Pancreas (tissue), 10 donors: ENCODE measurements around the gene PKNOX2. TPM values are rescaled to one million over a fixed set of nuclear protein-coding genes. Genes with fewer than 3 reads are reported as not detected.

Experiments
- ATAC-seq, 4 donors: fragments of 200-7000 bp; cut with Tn5 transposase; one replicate each; pipeline versions ENCODE4 v1.8.0 to v1.9.1; 2020; ENCODE audit warnings: mild to moderate bottlenecking in 4 of 4, moderate library complexity in 4 of 4
- DNase-seq, 6 donors: peaks; one replicate each; pipeline ENCODE4 v3.0.0-alpha.2; 2020
- FAIRE-seq: peaks from 2 replicates; lab custom pipeline; 2012; peaks lifted over from hg19 to GRCh38; lab: Jason Lieb, UNC
- H3K27ac ChIP-seq, 4 donors: fragments of 200-600 bp; sonication (generic); 1 replicate in 3 of 4; 2 replicates in 1 of 4; pipeline versions ENCODE4 v1.5.0 to v1.8.0; 2020
- H3K27me3 ChIP-seq, 4 donors: fragments of 200-600 bp; one replicate each; pipeline ENCODE4 v1.8.0; 2021
- H3K36me3 ChIP-seq, 3 donors: fragments of 200-600 bp; sonication (generic) in 1 of 3; one replicate each; pipeline versions ENCODE4 v1.5.0 to v1.8.0; 2020 to 2021
- H3K4me1 ChIP-seq, 3 donors: fragments of 200-600 bp; one replicate each; pipeline ENCODE4 v1.8.0; 2021
- H3K4me3 ChIP-seq, 4 donors: fragments of 200-600 bp; sonication (generic) in 2 of 4; one replicate each; pipeline versions ENCODE4 v1.5.0 to v1.8.0; 2020 to 2021
- H3K9me3 ChIP-seq, 4 donors: fragments of 200-600 bp; one replicate each; pipeline ENCODE4 v1.8.0; 2021
- WGBS, 2 donors: extraction: QIAGEN DNeasy Blood & Tissue Kit; methylation state at CpG; one replicate each; pipeline ENCODE4 v1.1.7; 2013; 5-methylcytosine and 5-hydroxymethylcytosine counted together
- intact Hi-C, 3 donors: fragments of 100-400 bp; cut with DNase I; formaldehyde crosslinking; loops; one replicate each; pipeline versions ENCODE4 v1.11.1 to v1.14.2; 2022
- polyA plus RNA-seq, 2 donors: library from polyadenylated mRNA; stranded (reverse); fragments of 200-250 nt; gene quantifications; one replicate each; pipeline ENCODE4 v1.2.3, GENCODE V29; 2013
- total RNA-seq, 6 donors: library from RNA; stranded (reverse); fragmentation: NEBNext Ultra II Directional in 4 of 6; extraction: Animal tissue kit (Norgen Biotek cat#: 25700) in 4 of 6; gene quantifications; one replicate each; pipeline versions ENCODE4 v1.2.1 to v1.2.4, GENCODE V29; 2021 to 2023
- TF ChIP-seq, protein P1 (sequence below), 4 donors: fragments of 200-600 bp; sonication (generic) in 3 of 4; IDR thresholded peaks; one replicate each; pipeline versions ENCODE4 v1.5.0 to v1.8.0; 2021; ENCODE audit warnings: antibody characterized with exemption in 4 of 4
- donor health status: healthy with polysubstance abuse.
- donor health status: DM: no; HTN: no; CAD: no; lungs with moderate emphysema.
- donor health status: DM: no; HTN: no; CAD: no.
- donor health status: control.
- donor health status: control.
- donor health status: Bipolar disorder and iron deficiency.
- donor health status: DM: yes; HTN: yes; CAD: no.
- donor health status: DM: no; HTN: no; CAD: no.
- donor health status: DM: no; HTN: no; CAD: no.
- donor health status: DM: yes; HTN: yes; CAD: no.

PKNOX2 gene
- total and polyA plus RNA-seq, 8 donors: 3.4 to 8.1 (median 5.8) TPM

DNA sequence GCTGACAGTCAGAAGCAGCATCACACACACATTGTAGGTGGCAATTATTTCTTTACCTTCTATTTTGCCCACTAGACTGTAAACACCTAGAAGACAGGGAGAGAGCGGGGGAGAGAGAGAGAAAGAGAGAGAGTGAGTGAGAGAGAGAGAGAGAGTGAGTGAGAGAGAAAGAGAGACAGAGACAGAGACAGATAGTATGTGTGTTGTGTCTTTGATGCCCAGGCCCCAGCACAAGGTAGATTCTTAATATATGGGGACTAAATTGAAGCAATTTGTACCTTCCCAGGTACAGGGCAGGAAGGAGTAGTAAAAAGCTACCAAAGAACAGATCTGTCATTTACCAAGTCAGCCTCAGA is 163.7 kb downstream of the PKNOX2 start:
- TF ChIP-seq, protein P1, sequence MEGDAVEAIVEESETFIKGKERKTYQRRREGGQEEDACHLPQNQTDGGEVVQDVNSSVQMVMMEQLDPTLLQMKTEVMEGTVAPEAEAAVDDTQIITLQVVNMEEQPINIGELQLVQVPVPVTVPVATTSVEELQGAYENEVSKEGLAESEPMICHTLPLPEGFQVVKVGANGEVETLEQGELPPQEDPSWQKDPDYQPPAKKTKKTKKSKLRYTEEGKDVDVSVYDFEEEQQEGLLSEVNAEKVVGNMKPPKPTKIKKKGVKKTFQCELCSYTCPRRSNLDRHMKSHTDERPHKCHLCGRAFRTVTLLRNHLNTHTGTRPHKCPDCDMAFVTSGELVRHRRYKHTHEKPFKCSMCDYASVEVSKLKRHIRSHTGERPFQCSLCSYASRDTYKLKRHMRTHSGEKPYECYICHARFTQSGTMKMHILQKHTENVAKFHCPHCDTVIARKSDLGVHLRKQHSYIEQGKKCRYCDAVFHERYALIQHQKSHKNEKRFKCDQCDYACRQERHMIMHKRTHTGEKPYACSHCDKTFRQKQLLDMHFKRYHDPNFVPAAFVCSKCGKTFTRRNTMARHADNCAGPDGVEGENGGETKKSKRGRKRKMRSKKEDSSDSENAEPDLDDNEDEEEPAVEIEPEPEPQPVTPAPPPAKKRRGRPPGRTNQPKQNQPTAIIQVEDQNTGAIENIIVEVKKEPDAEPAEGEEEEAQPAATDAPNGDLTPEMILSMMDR (IDR thresholded peaks at IDR 0.05): no peak
- Histone ChIP-seq H3K36me3 (no peaks in the 10 kb centered on the region), H3K9me3 (no peaks in the 10 kb centered on the region), H3K4me3 (no peak overlapping the region), H3K27ac (no peak overlapping the region), H3K27me3 (no peaks in the 10 kb centered on the region), H3K4me1 (no peaks in the 10 kb centered on the region)
- FAIRE-seq (no peak), DNase-seq (no peak), ATAC-seq (no peak)
- intact Hi-C loops: no loop called here
- WGBS, 2 donors: 89 to 96% methylated on average over 1 of the region's 1 CpG

DNA sequence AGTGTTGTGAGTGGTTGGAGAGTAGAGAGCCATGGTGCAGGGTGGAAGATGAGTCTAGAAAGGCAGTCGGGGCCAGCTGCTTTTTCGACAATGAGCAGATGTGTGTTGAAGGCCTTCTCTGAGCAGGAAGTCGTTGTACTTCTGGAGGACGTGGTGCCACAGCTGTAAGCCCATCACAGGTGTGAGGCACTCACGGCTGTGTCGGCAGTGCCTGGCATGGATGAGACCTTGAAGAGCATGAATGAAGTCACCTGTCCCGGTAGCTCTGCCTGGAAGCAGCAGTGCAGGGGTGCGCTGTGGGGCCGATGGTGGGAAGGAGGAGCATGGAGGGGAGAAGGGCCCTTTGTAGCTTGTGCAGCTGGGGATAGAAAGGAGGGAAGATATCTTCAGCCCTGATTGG is 165.2 kb downstream of the PKNOX2 start:
- no peak for FAIRE-seq
- TF ChIP-seq, protein P1 (IDR thresholded peaks at IDR 0.05): no peak
- Histone ChIP-seq H3K4me3 (no peak overlapping the region), H3K36me3 (no peaks in the 10 kb centered on the region), H3K27ac (no peak overlapping the region), H3K4me1 (no peaks in the 10 kb centered on the region), H3K9me3 (no peaks in the 10 kb centered on the region), H3K27me3 (no peaks in the 10 kb centered on the region)
- no peak for ATAC-seq
- WGBS, 2 donors: 74 to 84% methylated on average over 9 of the region's 9 CpGs
- no peak for DNase-seq
- intact Hi-C loops: no loop called here

DNA sequence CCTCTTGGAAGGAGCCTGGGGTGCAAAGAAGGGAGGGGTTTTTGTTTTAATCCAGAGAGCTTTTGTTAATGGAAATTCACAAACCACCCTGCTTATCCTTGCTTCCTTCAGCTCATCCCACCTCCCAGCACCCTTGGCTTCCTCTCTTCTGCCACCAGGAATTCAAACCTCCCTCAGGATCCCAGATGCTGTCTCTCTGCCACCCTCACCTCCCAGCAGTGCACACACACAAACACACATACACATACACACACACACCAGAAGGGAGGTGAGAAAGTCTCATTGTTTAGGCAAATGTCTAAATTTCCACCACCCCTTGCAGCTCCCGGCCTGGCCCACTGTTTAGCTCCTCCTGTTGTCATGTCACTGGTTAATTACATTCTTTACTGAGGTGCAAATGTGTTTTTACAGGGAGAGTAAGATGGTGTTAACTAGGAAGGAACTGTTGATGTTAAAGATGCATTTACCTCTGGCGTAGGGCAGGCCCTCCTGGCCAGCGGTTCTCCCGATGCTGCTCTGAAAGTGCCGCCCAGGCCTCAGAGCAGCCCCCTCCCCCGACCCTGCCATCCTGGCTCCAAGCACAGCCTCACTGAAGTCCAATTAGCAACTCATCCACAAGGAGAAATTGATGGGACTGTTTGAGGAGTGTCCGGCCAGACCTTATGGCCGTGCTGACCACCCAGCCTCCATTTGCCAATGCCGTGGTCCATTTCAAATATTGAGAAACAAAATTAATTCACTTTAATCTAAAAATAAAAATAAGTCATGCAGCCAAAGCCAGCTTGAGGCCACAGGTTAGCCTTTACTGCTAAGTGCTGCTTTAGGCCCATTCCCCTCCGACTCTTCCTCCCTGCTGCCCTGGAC is 166.1 kb downstream of the PKNOX2 start:
- no peaks in the 10 kb centered on the region for H3K4me1 ChIP-seq
- no peaks in the 10 kb centered on the region for H3K27me3 ChIP-seq
- H3K9me3 ChIP-seq: no peaks in the 10 kb centered on the region
- no peaks in the 10 kb centered on the region for H3K36me3 ChIP-seq
- DNase-seq: no peak
- no peak for ATAC-seq
- TF ChIP-seq, protein P1 (IDR thresholded peaks at IDR 0.05): no peak
- no peak overlapping the region for H3K27ac ChIP-seq
- no peak for FAIRE-seq
- intact Hi-C loops: no loop called here
- WGBS, 2 donors: 88 to 90% methylated on average over 10 of the region's 10 CpGs
- no peak overlapping the region for H3K4me3 ChIP-seq

DNA sequence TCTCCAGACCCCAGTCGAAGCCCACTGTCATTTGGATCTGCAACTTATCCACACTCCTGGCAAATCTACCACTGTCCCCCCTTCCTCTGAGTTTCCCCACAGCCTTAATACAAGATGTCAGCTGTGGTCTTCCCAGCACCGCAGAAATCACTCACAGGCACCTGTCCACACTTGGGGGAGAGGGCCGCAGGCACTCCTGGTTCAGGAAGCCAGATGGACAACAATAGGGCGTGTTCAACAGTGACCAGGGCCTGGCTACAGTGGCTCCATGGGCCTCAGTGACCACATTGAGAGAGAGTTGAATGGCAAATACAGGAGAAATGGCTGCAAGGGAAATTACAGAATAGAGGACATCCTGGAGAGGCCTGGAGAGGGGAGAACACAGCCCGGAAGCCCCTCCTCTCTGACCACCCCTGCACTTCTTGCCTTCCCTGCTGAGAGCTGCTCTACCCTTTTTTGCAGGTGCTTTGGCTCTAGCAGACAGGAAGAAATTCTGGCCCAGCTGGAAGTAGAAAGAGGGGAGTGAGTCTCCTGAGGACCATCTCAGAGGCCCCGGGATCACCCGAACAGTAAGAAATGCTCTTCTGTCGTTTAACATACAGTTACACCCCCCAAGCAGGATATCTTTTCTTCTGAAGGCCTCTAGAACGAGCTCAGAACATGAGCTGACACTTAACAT is 166.9 kb downstream of the PKNOX2 start:
- no peaks in the 10 kb centered on the region for H3K36me3 ChIP-seq
- no peak for FAIRE-seq
- no peak overlapping the region for H3K27ac ChIP-seq
- no peak overlapping the region for H3K4me3 ChIP-seq
- no peaks in the 10 kb centered on the region for H3K4me1 ChIP-seq
- no peaks in the 10 kb centered on the region for H3K9me3 ChIP-seq
- ATAC-seq: no peak
- no peaks in the 10 kb centered on the region for H3K27me3 ChIP-seq
- 72 to 76% methylated on average over 9 of the region's 9 CpGs for whole genome bisulfite sequencing, 2 donors
- TF ChIP-seq, protein P1 (IDR thresholded peaks at IDR 0.05): no peak
- intact Hi-C loops: no loop called here
- no peak for DNase-seq

DNA sequence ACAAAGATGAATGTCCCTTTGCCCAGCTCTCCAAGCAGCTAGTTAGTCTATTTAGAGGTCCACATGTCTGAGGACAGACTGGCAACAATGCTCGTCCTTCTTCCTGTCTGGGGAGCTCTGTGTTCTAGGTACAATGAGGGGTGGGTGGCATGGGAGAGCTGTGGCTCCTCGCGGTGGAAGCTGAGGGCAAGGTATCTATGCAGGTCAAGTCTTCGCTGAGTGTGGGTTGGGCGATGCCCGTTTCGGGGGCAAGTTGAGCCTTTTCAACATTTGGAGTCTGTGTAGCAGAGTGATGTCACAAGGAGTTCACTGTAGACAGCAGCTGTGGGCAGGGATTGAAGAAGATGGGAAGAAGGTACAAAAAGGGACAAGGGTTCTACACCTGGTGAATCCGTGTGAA is 168.3 kb downstream of the PKNOX2 start:
- TF ChIP-seq, protein P1 (IDR thresholded peaks at IDR 0.05): no peak

More for the DNA sequence above, 168.3 kb downstream of the PKNOX2 start:
- no peak for ATAC-seq
- no peak for DNase-seq
- 86 to 88% methylated on average over 8 of the region's 8 CpGs for WGBS, 2 donors
- Histone ChIP-seq H3K4me3 (no peak overlapping the region), H3K27me3 (no peaks in the 10 kb centered on the region), H3K27ac (no peak overlapping the region), H3K4me1 (no peaks in the 10 kb centered on the region), H3K9me3 (no peaks in the 10 kb centered on the region), H3K36me3 (no peaks in the 10 kb centered on the region)
- FAIRE-seq: no peak
- intact Hi-C loops: no loop called here
